Neural cell (in vitro differentiated cells): ENCODE results near the gene GABPB2.

Experiments used
- EZH2 ChIP-seq: fragments of 200-600, 300-800 bp; shearing (Covaris generic), sonication (generic); IDR thresholded peaks from 2 replicates; pipeline ENCODE4 v1.6.1; 2014; ENCODE audit warnings: antibody characterized with exemption, low read length, borderline replicate concordance, mild to moderate bottlenecking; ENCODE audit not compliant: insufficient read depth, poor library complexity, severe bottlenecking
- TF ChIP-seq, protein P1 (sequence below): fragments of 450-650 bp; IDR thresholded peaks from 2 replicates; pipeline ENCODE4 v1.5.1; 2014; ENCODE audit warnings: antibody characterized with exemption, mild to moderate bottlenecking, moderate library complexity; ENCODE audit not compliant: poor library complexity, severe bottlenecking

DNA sequence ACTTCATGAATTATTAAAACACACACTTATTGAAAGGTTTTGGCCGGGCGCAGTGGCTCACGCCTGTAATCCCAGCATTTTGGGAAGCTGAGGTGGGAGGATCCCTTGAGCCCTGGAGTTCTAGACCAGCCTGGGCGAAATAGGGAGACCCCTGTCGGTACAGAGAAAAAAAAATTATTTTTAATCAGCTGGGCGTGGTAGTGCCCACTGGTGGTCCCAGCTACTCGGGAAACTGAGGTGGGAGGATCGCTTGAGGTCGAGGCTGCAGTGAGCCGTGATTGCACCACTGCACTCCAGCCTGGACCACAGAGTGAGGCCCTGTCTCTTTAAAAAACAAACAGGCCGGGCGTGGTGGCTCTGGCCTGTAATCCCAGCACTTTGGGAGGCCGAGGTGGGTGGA lies 1.7 kb downstream of the GABPB2 start:
- TF ChIP-seq, protein P1, sequence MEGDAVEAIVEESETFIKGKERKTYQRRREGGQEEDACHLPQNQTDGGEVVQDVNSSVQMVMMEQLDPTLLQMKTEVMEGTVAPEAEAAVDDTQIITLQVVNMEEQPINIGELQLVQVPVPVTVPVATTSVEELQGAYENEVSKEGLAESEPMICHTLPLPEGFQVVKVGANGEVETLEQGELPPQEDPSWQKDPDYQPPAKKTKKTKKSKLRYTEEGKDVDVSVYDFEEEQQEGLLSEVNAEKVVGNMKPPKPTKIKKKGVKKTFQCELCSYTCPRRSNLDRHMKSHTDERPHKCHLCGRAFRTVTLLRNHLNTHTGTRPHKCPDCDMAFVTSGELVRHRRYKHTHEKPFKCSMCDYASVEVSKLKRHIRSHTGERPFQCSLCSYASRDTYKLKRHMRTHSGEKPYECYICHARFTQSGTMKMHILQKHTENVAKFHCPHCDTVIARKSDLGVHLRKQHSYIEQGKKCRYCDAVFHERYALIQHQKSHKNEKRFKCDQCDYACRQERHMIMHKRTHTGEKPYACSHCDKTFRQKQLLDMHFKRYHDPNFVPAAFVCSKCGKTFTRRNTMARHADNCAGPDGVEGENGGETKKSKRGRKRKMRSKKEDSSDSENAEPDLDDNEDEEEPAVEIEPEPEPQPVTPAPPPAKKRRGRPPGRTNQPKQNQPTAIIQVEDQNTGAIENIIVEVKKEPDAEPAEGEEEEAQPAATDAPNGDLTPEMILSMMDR: no peak
- no peak for TF ChIP-seq EZH2
